ENCODE results near the gene CEP131. TPM values are rescaled to one million over a fixed set of nuclear protein-coding genes. Genes with fewer than 3 reads are reported as not detected.
A peak's percentile ranks its signal among the peaks of the same experiment; 100 is the strongest.

CEP131 gene
- total RNA-seq, 4 donors from 2014 or later, result 5.7 to 21.3 (median 6.8) TPM

- DNase-seq, result no peak
- H3K4me1 ChIP-seq, result peaks cover 0 to 9% (median 5%) of the 10 kb centered on the region in 4 donors
- in situ Hi-C loops (cut with MboI; ENCODE audit: low pct_ligation_motif_present in 1 of 4, low pct_unique_long_range_greater_than_20kb in 1 of 4, low sequenced_read_pairs in 3 of 4), result no loop called here
- H3K9me3 ChIP-seq, result no peaks in the 10 kb centered on the region
- 79% methylated on average over 16 of the region's 17 CpGs; no CpG with 5 or more reads in 1 of the 2 donors for WGBS, 2 donors (ENCODE audit: low coverage in 1 of 2)
- no peaks in the 10 kb centered on the region for H3K27me3 ChIP-seq
- no peak overlapping the region for H3K27ac ChIP-seq
- TF ChIP-seq CTCF (IDR thresholded peaks at IDR 0.05), result no peak
- no peak for TF ChIP-seq EP300 (IDR thresholded peaks at IDR 0.05; ENCODE audit: low read depth)
- TF ChIP-seq POLR2AphosphoS5 (IDR thresholded peaks at IDR 0.05), result no peak
- no peak for TF ChIP-seq POLR2A (IDR thresholded peaks at IDR 0.05)
- H3K36me3 ChIP-seq, result no peaks in the 10 kb centered on the region
- H3K4me3 ChIP-seq, result no peak overlapping the region
- intact Hi-C loops (cut with DNase I; ENCODE audit: low total_unique reads), result loop anchor here (5.0 kb wide), 1 partner anchor 98 kb away; no protein-coding TSS in a partner anchor
These were observed 78.9 kb downstream of the CEP131 start for GRCh38 chr17:81143717-81144422.

GRCh38 chr17:81143200-81143527 is 79.6 kb downstream of the CEP131 start:
- peaks cover 0 to 9% (median 5%) of the 10 kb centered on the region in 4 donors for H3K4me1 ChIP-seq
- H3K27me3 ChIP-seq, result no peaks in the 10 kb centered on the region
- WGBS, 2 donors (ENCODE audit: low coverage in 1 of 2), result 81% methylated on average over 7 of the region's 11 CpGs; no CpG with 5 or more reads in 1 of the 2 donors
- no peaks in the 10 kb centered on the region for H3K36me3 ChIP-seq
- intact Hi-C loops (cut with DNase I; ENCODE audit: low total_unique reads), result loop anchor here (5.0 kb wide), 1 partner anchor 99 kb away; no protein-coding TSS in a partner anchor
- no peaks in the 10 kb centered on the region for H3K9me3 ChIP-seq
- H3K4me3 ChIP-seq, result no peak overlapping the region
- in situ Hi-C loops (cut with MboI; ENCODE audit: low pct_ligation_motif_present in 1 of 4, low pct_unique_long_range_greater_than_20kb in 1 of 4, low sequenced_read_pairs in 3 of 4), result no loop called here
- H3K27ac ChIP-seq, result no peak overlapping the region
- no peak for DNase-seq
- no peak for TF ChIP-seq CTCF (IDR thresholded peaks at IDR 0.05)
- no peak for TF ChIP-seq EP300 (IDR thresholded peaks at IDR 0.05; ENCODE audit: low read depth)

GRCh38 chr17:81142301-81143199 is 80.2 kb downstream of the CEP131 start:
- 34 to 91% methylated on average over 3 to 24 of the region's 25 CpGs for WGBS, 2 donors (ENCODE audit: low coverage in 1 of 2)
- Histone ChIP-seq H3K4me3 (no peak overlapping the region), H3K4me1 (peaks cover 0 to 9% (median 5%) of the 10 kb centered on the region in 4 donors), H3K27ac (no peak overlapping the region), H3K36me3 (no peaks in the 10 kb centered on the region), H3K27me3 (no peaks in the 10 kb centered on the region), H3K9me3 (no peaks in the 10 kb centered on the region)
- intact Hi-C loops (cut with DNase I; ENCODE audit: low total_unique reads) (loop anchor here (5.0 kb wide), 1 partner anchor 100 kb away; no protein-coding TSS in a partner anchor), in situ Hi-C loops (cut with MboI; ENCODE audit: low pct_ligation_motif_present in 1 of 4, low pct_unique_long_range_greater_than_20kb in 1 of 4, low sequenced_read_pairs in 3 of 4) (no loop called here)
- peak; percentile 81 for DNase-seq
- TF ChIP-seq CTCF (IDR thresholded peaks at IDR 0.05), result peak; percentile 49 to 73 (median 66)
- no peak for TF ChIP-seq POLR2AphosphoS5 (IDR thresholded peaks at IDR 0.05)

GRCh38 chr17:81140695-81141094 is 82.1 kb downstream of the CEP131 start:
- no peak for DNase-seq
- Histone ChIP-seq H3K4me1 (peaks cover 0 to 9% (median 5%) of the 10 kb centered on the region in 4 donors), H3K4me3 (no peak overlapping the region), H3K27ac (no peak overlapping the region), H3K27me3 (no peaks in the 10 kb centered on the region), H3K36me3 (no peaks in the 10 kb centered on the region), H3K9me3 (no peaks in the 10 kb centered on the region)
- TF ChIP-seq CTCF (IDR thresholded peaks at IDR 0.05), result no peak
- no peak for TF ChIP-seq EP300 (IDR thresholded peaks at IDR 0.05; ENCODE audit: low read depth)
- no peak for TF ChIP-seq POLR2A (IDR thresholded peaks at IDR 0.05)
- in situ Hi-C loops (cut with MboI; ENCODE audit: low pct_ligation_motif_present in 1 of 4, low pct_unique_long_range_greater_than_20kb in 1 of 4, low sequenced_read_pairs in 3 of 4), result no loop called here
- WGBS, 2 donors (ENCODE audit: low coverage in 1 of 2), result 81 to 93% methylated on average over 5 to 26 of the region's 37 CpGs
- intact Hi-C loops (cut with DNase I; ENCODE audit: low total_unique reads), result loop anchor here (5.0 kb wide), 1 partner anchor 102 kb away; no protein-coding TSS in a partner anchor
